Liver (tissue), 5 donors: Measurements from ENCODE around the gene SNAP25. TPM values are rescaled to one million over a fixed set of nuclear protein-coding genes. Genes with fewer than 3 reads are reported as not detected.

Experiments used
- polyA plus RNA-seq, 2 donors: library from polyadenylated mRNA; stranded (reverse) in 1 of 2; unstranded in 1 of 2; fragments of 200-250 nt in 1 of 2; fragments of >200 nt in 1 of 2; fragmentation: Nextera tagmentation in 1 of 2; extraction: Ambion mirVana in 1 of 2; gene quantifications; one replicate each; pipeline versions ENCODE4 v1.2.1 to v1.2.3, GENCODE V29; 2013 to 2015
- small RNA-seq: library from RNA; depleted of rRNA; stranded (forward); fragments of <200 nt; gene quantifications from one replicate; pipeline ENCODE3, GENCODE V24; 2014
- total RNA-seq, 2 donors: library from RNA; depleted of rRNA; stranded (reverse); fragments of >200 nt; gene quantifications; one replicate each; pipeline ENCODE4 v1.2.3, GENCODE V29; 2014
- donor health status: healthy.
- donor health status: healthy.
- donor health status: healthy.

The SNAP25 gene
- total and polyA plus RNA-seq, 4 donors: 0.32 to 2.7 (median 0.56) TPM

Small RNA genes within 50 kb of the gene (small RNA-seq; reads per million reads assigned to genes)
- gene HIGD1AP15: not detected

Other genes starting within 250 kb of the SNAP25 start
- gene ANKEF1, start 183.8 kb upstream of the SNAP25 start, total RNA-seq: 1 to 10 TPM; 1.6 to 5.1 TPM
- 1 to 10 TPM; 2.3 to 2.9 TPM for gene ANKEF1, start 183.8 kb upstream of the SNAP25 start, polyA plus RNA-seq
- 10 to 100 TPM in 1 of 2 donors, 1 to 10 TPM in 1; 8.3 to 19.1 TPM for gene MKKS, start 215.4 kb downstream of the SNAP25 start, total RNA-seq
- 10 to 100 TPM; 12.8 to 16.5 TPM for gene MKKS, start 215.4 kb downstream of the SNAP25 start, polyA plus RNA-seq
- gene SLX4IP, start 216.5 kb downstream of the SNAP25 start, total RNA-seq: 1 to 10 TPM; 3.1 to 3.4 TPM
- 1 to 10 TPM; 1.1 to 2.4 TPM for gene SLX4IP, start 216.5 kb downstream of the SNAP25 start, polyA plus RNA-seq